GM21528 (cell line): ENCODE measurements around the gene ERFL.

Experiments
- ATAC-seq: cut with Tn5 transposase; IDR thresholded peaks from one replicate; pipeline ENCODE4 v1.9.1; 2021; ENCODE audit warnings: mild to moderate bottlenecking, moderate library complexity; ENCODE audit not compliant: unreplicated experiment, low FRiP score

The ERFL gene

DNA sequence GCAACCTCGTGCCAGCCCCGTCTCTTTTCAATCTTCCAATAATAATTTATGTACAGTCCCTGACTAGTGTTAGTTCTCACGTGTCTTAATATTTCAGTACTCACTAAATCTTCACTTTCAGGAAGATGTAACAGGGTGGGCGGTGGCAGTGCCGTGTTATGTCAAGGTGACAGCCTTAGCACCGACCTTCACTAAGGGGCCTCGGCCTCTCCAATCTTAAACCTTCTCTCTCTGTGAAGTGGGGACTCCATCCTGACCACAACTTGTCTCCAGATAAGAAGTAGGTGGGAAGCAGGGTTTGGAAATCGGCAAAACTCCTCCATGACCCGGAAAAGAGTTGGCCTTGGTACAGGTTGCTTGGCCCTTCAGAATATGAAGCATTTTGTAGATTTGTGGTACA, 66.4 kb downstream of the ERFL start:
- ATAC-seq = no peak

DNA sequence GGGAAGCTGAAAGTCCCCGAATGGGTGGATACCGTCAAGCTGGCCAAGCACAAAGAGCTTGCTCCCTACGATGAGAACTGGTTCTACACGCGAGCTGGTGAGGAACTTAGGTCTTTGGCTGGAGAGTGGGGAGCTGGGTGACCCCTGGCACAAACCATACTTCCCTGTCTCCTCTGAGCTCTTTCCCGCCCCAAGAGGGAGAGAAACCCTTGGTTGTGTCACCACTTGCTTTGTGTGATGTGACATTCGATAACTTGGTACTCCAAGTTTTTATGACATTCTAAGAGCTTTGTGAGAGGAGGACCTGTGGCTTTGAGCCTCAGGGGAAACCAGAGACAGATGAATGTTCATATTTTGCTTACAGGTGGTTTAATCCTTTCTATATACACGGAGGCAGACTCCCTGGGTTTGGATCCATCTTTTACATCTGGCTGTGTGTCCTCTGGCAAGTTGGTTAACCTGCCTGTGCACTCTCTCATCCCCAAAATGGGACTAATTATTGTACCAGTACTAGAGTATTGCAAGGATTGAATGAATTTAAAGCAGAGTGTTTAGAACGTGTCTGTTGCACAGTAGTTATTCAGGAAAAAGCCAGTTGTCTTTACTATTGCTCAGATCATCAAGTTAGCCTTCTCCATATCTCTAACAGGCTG, 67.0 kb downstream of the ERFL start:
- no peak for ATAC-seq

DNA sequence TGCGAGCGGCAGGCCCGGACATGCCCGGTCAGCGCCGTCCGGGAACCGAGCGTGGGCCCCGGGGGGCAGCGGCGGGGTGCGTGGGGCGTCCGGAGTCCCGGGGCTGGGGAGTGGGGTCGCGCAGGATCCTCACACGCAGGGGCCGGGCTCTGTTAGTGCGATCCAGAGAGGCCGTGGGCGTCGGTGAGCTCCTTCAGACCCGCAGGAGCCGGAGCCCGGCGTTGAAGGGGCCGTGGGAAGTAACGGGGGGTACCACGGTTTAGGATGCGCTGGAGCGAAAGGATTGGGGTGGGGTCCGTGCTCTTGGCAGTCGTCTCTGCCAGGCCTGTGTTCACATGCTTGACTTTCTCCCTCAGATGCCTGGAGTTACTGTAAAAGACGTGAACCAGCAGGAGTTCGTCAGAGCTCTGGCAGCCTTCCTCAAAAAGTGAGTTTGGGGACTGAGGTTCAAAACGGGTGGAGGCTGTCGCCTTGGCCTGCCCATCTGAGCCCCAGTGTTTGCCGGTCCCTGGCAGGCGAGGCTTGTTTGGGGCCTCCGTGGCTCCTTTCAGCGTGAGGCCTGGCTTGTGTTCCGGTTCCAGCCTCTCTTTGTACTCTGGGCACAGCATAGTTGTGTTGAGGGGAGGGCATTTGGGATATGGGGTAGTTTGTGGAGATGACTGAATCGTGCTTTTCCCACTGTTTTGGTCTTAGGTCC, 67.7 kb downstream of the ERFL start:
- no peak for ATAC-seq

DNA sequence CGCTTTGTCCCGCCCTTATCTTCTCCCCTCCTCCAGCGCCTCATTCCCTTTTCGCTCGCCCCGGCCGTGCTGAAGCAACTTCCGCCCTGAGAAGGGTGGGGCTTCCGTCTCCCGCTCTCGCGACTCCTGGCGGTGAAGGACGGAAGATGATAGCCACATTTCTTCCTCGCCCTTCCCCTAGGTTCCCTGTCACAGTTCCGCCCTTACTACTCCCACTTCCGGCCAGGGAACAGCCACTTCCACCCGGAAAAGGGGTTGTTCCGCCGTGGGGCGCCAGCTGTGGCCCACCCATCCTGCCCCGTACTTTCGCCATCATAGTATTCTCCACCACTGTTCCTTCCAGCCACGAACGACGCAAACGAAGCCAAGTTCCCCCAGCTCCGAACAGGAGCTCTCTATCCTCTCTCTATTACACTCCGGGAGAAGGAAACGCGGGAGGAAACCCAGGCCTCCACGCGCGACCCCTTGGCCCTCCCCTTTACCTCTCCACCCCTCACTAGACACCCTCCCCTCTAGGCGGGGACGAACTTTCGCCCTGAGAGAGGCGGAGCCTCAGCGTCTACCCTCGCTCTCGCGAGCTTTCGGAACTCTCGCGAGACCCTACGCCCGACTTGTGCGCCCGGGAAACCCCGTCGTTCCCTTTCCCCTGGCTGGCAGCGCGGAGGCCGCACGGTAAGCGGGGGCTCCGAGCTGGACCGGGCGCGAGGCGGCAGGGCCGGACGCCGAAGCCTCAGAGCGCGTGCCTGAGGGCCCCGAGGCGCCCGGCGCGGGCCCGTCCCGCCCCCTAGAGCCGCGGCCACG, 68.4 kb downstream of the ERFL start, which contains the start of gene RPS19:
RPS19 (plus strand) TSS at position 638 of the 801 bp plus-strand sequence. CDS start 520 bp downstream, outside the sequence.
- ATAC-seq = peak; percentile 78

DNA sequence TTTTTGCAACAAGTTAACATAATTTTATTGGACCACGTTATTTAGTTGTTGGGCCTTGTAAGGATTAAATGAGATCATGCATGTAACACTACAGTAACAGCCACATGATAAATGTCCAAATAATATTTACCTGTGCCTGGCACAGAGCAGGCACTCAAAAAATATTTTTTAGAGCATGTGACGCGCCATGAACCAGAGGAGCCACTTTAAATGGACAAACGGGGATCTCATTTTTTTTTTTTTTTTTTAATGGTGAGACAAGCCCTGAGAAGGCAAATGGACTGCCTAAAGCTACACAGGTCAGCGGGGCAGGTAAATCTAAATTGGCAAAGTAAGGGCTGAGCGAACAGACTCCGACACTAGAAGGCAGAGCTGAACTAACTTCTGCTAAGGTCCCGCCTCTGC, 69.0 kb downstream of the ERFL start:
- no peak for ATAC-seq
